ENCODE measurements around the gene MBD3.
"Not testable (repeated sequence)": the region's sequence is repeated elsewhere in the genome, so short reads cannot be mapped to it uniquely, and the experiment has no call there.

The MBD3 gene

GRCh38 chr19:1533510-1534150, 59.0 kb downstream of the MBD3 start:
- no peak for DNase-seq

- DNase-seq, result no peak
Measured at GRCh38 chr19:1532003-1532402, 60.7 kb downstream of the MBD3 start.

GRCh38 chr19:1531587-1531986, 61.1 kb downstream of the MBD3 start:
- DNase-seq, result no peak

GRCh38 chr19:1530856-1531255, 61.8 kb downstream of the MBD3 start:
- DNase-seq, result not testable (repeated sequence)

GRCh38 chr19:1529430-1529816, 63.2 kb downstream of the MBD3 start:
- no peak for DNase-seq

- DNase-seq, result no peak
Measured at GRCh38 chr19:1528596-1529429, 63.9 kb downstream of the MBD3 start.

GRCh38 chr19:1527650-1528309, 64.9 kb downstream of the MBD3 start:
- DNase-seq, result no peak

GRCh38 chr19:1526979-1527649, 65.6 kb downstream of the MBD3 start:
- DNase-seq, result no peak

- no peak for DNase-seq
Measured at GRCh38 chr19:1526066-1526778, 66.4 kb downstream of the MBD3 start.

GRCh38 chr19:1525343-1525742, 67.3 kb downstream of the MBD3 start:
- DNase-seq, result no peak

- no peak for DNase-seq
Measured at GRCh38 chr19:1524972-1525325, 67.7 kb downstream of the MBD3 start.

- DNase-seq, result no peak
Measured at GRCh38 chr19:1524287-1524971, 68.2 kb downstream of the MBD3 start.
